ENCODE measurements around the gene SLC22A23.

SLC22A23 gene

DNA sequence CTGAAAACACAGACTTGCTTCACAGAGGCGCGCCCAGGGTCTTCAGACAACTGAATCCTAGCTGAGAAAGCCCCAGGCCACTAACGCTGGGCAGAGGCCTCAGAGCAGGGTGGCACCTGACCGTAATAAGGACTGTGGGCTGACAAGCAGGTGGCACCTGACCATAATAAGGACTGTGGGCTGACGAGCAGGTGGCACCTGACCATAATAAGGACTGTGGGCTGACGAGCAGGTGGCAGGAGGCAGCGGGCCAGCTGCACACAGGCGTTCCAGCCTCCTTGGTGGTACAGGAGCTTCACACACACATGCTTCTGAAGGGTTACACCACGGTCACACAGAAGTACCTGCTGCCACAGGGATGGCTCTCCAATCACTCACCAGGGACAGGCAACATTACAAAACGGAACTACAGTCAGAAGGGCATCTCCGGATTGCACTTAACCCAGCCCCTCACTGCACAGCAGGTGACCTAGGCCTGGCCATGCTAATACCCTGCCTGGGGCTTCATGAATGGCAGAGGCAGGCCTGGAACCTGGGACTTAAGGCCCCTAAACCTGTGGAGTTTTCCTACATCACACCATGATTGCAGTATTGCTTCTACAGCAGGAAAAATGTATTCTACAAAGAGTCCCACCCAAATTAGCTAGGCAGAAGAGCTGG, 147.3 kb downstream of the SLC22A23 start:
- no peak overlapping the region for H3K4me3 ChIP-seq (ENCODE audit: low read depth, low read length)
- TF ChIP-seq, protein P1, sequence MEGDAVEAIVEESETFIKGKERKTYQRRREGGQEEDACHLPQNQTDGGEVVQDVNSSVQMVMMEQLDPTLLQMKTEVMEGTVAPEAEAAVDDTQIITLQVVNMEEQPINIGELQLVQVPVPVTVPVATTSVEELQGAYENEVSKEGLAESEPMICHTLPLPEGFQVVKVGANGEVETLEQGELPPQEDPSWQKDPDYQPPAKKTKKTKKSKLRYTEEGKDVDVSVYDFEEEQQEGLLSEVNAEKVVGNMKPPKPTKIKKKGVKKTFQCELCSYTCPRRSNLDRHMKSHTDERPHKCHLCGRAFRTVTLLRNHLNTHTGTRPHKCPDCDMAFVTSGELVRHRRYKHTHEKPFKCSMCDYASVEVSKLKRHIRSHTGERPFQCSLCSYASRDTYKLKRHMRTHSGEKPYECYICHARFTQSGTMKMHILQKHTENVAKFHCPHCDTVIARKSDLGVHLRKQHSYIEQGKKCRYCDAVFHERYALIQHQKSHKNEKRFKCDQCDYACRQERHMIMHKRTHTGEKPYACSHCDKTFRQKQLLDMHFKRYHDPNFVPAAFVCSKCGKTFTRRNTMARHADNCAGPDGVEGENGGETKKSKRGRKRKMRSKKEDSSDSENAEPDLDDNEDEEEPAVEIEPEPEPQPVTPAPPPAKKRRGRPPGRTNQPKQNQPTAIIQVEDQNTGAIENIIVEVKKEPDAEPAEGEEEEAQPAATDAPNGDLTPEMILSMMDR (IDR thresholded peaks at IDR 0.05; ENCODE audit: control insufficient read depth, extremely low read depth, insufficient read depth) = no peak
- no peak for DNase-seq (ENCODE audit: low read depth)

DNA sequence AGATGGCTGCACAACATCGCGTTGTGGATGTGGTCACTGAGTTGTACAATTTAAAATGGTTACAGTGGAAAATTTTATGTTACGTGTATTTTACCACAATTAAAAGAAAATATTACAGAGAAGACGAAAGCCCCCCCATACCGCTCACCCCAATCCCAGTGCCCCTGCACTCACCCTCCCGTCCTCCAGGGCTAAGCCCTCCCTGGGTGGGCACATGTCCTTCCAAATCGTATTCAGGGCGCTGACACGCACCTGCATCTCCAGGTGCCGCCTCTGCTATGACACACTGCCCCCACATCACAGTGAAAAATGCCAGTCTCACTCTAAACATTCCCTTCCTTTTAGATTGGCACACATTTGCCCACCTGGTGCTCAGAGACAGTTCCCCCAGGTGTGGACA, 148.7 kb downstream of the SLC22A23 start:
- DNase-seq (ENCODE audit: low read depth) = no peak
- TF ChIP-seq, protein P1 (IDR thresholded peaks at IDR 0.05; ENCODE audit: control insufficient read depth, extremely low read depth, insufficient read depth) = no peak
- no peak overlapping the region for H3K4me3 ChIP-seq (ENCODE audit: low read depth, low read length)

DNA sequence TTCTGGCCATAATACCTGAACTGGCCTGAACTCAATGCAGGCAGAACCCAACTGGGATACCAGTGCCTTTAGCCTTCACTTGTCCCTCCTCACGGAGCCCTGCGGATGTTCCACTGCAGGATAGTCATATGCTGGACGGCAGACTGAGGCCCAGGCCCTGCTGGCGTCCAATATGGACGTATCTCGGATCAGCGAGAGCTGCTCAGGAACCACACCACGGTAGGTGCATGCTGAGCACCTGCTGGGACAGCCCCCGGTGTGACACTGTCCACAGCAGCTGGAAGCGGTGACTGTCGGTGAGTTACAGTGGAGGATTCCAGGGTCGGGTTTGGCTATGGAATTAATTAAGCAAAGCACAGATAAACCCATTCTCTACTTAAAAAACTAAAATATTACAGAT, 149.4 kb downstream of the SLC22A23 start:
- no peak overlapping the region for H3K4me3 ChIP-seq (ENCODE audit: low read depth, low read length)
- DNase-seq (ENCODE audit: low read depth) = no peak
- TF ChIP-seq, protein P1 (IDR thresholded peaks at IDR 0.05; ENCODE audit: control insufficient read depth, extremely low read depth, insufficient read depth) = no peak

DNA sequence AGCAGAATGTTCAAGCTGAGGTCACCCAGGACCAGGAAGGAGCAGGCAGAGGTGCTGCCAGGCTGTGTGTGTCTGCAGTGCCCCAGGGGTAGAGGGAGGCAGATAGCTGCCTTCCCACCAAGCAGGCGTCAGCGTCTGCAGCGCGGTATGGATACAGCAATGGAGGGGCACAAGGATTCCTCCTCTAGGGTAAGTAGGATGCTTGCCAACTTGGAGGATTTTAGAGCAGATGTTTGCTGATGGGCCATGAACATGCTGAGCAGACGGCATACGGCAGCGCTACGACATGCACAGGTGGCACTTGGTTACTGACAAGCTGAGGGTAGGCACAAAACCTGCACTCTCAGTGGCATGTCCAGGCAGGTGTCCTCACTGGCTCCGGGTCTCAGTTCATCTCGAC, 150.0 kb downstream of the SLC22A23 start:
- H3K4me3 ChIP-seq (ENCODE audit: low read depth, low read length) = no peak overlapping the region
- TF ChIP-seq, protein P1 (IDR thresholded peaks at IDR 0.05; ENCODE audit: control insufficient read depth, extremely low read depth, insufficient read depth) = no peak
- no peak for DNase-seq (ENCODE audit: low read depth)

DNA sequence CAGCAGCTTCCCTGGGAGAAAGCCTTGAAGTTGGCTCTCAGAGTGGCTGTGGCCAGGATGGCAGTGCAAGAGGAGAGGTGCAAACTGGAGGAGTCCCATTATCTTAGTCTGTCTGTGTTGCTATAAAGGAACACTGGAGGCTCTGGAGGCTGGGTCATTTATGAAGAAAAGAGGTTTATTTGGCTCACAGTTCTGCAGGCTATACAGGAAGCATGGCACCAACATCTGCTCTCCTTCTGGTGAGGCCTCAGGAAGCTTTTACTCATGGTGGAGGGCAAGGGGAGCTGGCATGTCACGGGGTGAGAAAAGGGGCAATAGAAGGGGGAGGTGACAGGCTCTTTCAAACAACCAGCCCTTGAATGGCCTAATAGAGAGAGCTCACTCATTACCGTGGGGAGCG, 151.0 kb downstream of the SLC22A23 start:
- no peak for DNase-seq (ENCODE audit: low read depth)
- TF ChIP-seq, protein P1 (IDR thresholded peaks at IDR 0.05; ENCODE audit: control insufficient read depth, extremely low read depth, insufficient read depth) = no peak
- no peak overlapping the region for H3K4me3 ChIP-seq (ENCODE audit: low read depth, low read length)

DNA sequence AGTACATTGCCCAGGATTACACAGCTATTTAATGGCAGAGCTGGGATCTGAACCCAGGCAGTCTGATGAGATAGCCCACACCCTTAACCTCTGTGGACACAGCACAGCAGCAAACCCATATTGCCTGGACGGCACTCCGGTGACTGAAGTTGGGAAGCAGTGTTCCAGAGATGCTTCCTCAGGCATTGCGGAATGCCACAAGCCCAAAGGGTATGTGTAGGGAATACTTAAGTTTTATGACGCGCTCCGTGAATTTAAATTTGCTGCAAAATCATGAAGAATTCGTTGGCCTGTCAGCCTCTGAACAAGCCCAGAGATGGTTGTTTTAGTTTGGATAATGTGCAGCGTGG, 151.7 kb downstream of the SLC22A23 start:
- DNase-seq (ENCODE audit: low read depth) = no peak
- H3K4me3 ChIP-seq (ENCODE audit: low read depth, low read length) = no peak overlapping the region
- TF ChIP-seq, protein P1 (IDR thresholded peaks at IDR 0.05; ENCODE audit: control insufficient read depth, extremely low read depth, insufficient read depth) = no peak
